IPS-11a (cell line): ENCODE data around the gene MRM3.
"Not testable (repeated sequence)": the region's sequence is repeated elsewhere in the genome, so short reads cannot be mapped to it uniquely, and the experiment has no call there.

Source experiments
- H3K4me3 ChIP-seq: one replicate; pipeline ENCODE4 v1.5.1; 2013; ENCODE audit warnings: low read depth, low read length, control low read depth

MRM3 gene

DNA sequence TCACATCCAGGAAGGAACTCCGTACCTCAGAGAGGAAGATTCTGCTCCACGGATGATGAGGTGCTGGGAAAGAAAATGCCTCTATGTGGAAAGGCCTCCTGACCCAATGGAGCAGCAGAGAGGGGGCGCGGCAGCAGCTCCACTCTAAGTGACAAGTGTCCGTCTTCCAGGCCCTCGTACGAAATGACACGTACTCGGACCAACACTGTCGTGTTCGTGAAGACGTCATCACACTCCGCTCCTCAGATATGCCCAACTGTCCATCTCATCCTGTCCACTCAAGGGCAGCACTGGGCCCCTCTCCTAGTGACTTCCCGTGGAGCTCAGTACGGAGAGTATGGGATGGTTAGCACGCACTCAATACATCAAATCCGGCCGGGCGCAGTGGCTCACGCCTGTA lies 32.2 kb downstream of the MRM3 start:
- no peak overlapping the region for H3K4me3 ChIP-seq

DNA sequence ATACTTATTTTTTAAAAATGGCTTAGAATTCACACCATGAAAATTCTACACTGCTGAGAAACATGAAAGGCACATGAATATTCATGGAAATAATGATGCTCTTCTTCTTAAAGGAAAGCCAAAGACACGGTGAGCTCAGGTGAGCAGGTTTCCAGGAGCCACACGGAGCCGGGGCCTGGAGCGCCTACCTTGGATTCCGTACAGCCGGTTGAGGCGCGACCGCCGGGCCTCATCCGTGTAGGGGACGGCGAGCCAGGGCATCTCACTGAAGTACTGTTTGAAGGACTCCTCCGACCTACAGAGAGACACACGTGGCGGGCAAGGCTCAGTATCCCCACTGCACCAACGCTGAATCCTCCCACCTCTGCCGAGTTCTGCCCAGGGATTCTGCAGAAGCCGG lies 37.1 kb downstream of the MRM3 start:
- H3K4me3 ChIP-seq = no peak overlapping the region

DNA sequence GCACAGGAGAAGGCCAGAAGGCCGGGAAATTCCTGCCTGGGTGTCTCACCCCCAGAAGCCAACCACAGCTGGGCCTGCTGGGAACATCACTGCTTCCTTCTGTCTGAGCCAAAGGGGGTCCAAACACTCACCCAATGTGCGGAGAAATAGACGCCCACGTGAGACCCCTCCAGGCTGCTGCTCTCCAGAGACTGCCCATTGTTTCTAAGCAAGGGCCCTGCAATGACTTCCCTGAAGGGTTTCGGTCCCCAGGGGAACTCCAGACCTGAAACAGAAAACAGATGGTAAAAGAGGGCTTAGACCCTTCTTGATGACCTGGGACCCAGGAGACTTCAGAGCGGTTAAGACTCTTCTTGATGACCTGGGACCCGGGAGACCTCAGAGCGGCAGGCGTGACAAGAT lies 41.3 kb downstream of the MRM3 start:
- H3K4me3 ChIP-seq = no peak overlapping the region

DNA sequence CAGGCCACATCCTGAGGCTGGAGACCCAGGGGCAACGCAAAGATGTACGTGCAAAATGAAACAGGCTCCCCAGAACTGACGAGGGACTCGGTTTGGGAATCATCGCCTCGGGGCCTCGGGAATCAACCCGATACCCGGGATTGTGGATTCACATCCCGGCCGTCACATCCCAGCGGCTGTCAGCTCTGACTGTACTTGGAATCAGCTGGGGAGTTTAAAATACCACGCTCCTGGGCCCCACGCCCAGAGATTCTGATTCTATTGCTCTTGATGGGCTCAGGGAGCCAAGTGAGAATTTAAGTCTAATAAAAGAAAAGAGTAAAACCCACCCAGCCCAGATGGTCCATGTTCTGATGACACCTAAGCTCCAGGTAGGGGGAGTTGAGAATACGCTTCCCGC lies 42.2 kb downstream of the MRM3 start:
- H3K4me3 ChIP-seq = no peak overlapping the region

DNA sequence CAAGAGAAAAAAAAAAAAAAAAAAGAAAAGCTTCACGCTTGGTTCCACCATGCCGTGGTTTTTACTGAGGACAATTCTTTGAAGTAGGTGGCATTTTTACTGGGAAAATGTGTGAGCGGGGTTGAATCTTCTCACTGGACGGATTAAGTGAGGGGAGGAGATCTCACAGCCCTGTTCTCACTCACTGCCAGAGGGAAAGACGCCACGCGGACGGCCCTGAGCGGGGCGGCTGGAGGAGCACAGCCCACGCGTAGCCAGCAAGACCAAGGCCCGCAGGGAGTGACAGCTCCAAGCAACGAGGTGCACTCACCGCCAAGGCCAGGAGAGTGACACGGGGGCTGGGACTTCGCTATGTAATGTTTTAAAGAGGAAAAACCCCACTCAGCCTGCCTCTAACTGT lies 43.1 kb downstream of the MRM3 start:
- no peak overlapping the region for H3K4me3 ChIP-seq

DNA sequence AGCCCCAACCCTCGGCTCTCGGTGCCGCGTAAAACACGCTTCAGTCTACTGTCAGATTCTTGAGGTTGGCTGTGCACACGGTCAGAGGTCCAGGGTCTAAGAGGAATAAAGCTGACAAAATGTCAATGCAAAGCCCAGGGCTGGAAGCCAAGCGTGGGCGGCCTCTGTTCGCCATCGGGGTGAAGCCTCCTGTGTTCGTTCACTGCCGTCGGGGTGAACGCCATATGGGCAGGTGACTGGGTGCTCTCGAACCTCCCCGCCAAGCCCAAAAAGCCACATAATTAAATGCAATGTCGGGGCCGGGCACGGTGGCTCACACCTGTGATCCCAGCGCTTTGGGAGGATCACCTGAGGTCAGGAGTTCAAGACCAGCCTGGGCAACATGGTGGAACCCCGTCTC lies 44.6 kb downstream of the MRM3 start:
- no peak overlapping the region for H3K4me3 ChIP-seq

DNA sequence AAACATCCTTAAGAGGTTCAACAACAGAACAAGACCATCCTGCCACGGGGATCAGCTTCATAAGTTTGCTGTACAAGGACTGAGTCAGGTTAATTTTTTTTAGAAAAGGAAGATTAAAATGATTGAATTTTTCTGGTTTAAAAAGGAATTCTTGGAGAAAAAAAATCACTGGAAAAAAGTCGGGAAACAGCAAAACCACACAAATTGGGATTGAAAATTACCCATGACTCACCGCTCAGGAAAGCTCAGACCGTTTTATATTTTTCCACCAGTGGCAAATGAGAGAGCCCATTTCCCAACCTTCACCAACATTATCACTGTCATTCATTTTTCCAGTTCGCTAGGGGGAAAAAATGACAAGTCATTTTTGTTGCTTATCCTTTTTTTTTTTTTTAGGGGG lies 46.6 kb downstream of the MRM3 start:
- no peak overlapping the region for H3K4me3 ChIP-seq

DNA sequence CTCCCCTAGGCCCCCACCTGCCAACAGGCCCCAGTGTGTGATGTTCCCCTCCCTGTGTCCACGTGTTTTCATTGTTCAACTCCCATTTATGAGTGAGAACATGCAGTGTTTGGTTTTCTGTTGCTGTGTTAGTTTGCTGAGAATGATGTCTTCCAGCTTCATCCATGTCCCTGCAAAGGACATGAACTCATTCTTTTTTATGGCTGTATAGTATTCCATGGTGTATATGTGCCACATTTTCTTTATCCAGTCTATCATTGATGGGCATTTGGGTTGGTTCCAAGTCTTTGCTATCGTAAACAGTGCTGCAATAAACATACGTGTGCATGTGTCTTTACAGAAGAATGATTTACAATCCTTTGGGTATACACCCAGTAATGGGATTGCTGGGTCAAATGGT lies 47.5 kb downstream of the MRM3 start:
- H3K4me3 ChIP-seq = not testable (repeated sequence)

DNA sequence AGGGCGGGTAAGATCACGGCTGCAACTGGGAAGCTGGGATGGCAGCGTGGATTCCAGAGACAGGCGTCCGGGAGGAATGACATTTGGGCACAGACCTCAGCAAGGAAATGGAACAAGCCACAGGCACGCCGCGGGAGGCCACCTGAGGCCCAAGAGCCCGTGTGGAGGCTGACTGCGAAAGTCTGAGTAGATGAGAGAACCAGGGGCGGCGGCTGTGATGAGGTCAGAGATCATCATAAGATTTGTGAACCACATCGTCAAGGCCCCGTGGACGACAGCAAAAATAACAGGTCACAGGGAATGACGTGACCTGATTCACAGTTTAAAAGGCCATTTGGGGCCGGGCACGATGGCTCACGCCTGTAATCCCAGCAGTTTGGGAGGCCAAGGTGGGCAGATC lies 48.2 kb downstream of the MRM3 start:
- H3K4me3 ChIP-seq = no peak overlapping the region

DNA sequence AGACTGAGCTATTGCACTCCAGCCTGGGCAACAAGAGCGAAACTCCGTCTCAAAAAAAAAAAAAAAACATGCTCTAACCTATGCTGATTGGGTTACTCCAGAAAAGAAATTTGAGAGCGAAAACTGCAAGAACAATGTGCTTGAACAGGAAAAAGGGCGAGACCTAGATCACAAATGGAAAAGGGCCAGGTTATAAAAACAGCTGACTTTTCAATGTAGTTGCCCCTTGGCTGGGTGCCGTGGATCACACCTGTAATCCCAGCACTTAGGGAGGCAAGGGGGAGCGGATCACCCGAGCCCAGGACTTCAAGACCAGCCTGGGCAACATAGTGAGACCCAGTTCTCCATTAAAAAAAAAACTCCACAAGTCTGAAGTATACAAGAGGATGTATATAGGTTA lies 48.8 kb downstream of the MRM3 start:
- H3K4me3 ChIP-seq = no peak overlapping the region

DNA sequence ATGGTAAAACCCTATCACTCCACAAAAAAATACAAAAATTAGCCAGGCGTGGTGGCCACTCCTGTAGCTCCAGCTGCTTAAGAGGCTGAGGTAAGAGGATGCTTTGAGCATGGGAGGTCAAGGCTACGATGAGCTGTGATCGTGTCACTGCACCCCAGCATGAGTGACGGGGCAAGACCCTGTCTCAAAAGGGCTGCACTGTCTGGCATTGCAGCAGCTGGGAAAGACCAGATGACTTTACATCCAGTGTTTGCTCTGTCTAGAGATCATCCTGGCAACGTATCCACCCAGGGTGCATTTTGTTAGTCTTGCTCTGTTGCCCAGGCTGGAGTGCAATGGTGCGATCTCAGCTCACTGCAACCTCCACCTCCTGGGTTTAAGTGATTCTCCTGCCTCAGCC lies 52.0 kb downstream of the MRM3 start:
- no peak overlapping the region for H3K4me3 ChIP-seq

DNA sequence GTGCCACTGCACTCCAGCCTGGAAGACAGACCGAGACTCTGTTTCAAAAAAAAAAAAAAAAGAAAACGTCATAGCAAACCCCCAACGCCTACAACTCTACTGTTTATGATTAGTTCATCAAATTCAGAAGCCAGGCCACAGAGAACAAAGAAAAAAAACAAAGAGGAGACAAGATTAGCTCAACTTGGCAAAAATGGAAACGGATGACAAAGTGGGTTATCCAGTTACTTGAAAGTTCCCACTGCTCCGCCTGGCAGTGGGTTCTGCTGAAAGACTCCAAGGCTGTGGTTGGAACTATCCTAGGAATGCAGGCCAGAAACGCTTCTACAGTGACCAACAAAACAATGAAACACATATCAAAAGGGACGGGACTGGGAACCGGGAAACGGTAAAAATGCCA lies 53.1 kb downstream of the MRM3 start:
- H3K4me3 ChIP-seq = no peak overlapping the region

DNA sequence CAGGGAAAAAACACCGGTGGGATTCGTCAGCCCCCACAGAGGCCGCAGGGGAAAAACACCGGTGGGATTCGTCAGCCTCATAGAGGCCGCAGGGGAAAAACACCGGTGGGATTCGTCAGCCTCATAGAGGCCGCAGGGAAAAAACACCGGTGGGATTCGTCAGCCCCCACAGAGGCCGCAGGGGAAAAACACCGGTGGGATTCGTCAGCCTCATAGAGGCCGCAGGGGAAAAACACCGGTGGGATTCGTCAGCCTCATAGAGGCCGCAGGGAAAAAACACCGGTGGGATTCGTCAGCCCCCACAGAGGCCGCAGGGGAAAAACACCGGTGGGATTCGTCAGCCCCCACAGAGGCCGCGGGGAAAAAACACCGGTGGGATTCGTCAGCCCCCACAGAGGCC lies 53.6 kb downstream of the MRM3 start:
- not testable (repeated sequence) for H3K4me3 ChIP-seq

DNA sequence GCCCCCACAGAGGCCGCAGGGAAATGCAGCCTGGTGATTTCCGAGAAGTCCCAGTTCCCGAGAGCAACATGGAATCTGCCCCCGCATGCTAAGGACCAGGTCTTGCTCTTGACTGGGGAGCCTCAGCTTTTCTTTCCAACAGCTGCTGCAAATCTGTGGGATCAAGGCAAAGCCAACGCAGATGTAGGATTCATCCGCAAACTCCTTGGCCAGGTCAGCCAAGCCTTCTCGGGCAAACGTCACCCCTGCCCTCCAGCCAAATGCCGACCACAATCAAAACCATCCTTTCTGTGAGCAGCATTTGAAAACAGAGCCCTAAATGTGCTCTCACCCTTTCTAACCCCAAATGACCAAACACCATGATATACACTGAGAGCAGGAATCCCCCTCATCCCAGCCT lies 54.0 kb downstream of the MRM3 start:
- H3K4me3 ChIP-seq = no peak overlapping the region

DNA sequence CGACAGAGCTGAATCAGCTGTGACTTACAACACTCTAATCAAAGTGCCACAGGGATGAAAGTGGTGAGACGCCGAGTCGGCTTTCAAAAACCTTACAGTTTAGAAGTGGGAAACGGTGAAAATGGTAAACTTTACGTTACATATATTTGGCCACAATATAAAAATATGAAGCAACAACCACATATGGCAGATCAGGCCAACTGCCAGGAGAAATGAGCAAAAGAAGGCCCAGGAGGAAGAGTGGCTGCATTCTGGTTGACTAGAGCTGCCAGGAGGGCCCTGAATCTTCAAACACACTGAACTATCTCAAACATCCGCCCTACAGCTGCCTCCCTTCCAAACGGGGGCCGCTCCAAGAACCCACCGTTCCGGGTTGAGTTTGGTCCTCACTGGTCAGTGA lies 56.3 kb downstream of the MRM3 start:
- no peak overlapping the region for H3K4me3 ChIP-seq

DNA sequence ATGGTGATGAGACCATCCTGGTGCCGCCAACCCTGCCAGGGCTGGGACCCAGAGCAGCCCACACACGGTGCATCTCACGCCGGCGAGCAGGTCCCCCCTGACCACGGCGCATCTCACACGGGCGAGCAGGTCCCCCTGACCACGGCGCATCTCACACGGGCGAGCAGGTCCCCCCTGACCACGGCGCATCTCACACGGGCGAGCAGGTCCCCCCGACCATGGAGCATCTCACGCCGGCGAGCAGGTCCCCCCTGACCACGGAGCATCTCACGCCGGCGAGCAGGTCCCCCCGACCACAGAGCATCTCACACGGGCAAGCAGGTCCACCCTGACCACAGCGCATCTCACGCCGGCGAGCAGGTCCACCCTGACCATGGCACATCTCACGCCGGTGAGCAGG lies 59.2 kb downstream of the MRM3 start:
- H3K4me3 ChIP-seq = no peak overlapping the region
